Skin epidermis (tissue), 12 donors: ENCODE results near the gene NFASC.

Experiments used
- H3K27ac ChIP-seq, 21 experiments: fragments of 200-600 bp; sonication (generic) in 11 of 21; one replicate each; pipeline ENCODE4 v1.5.0; 2020; ENCODE audit warnings: mild to moderate bottlenecking in 3 of 21, inconsistent platforms in 2 of 21, moderate library complexity in 2 of 21
- H3K4me3 ChIP-seq, 7 experiments: fragments of 200-600 bp; sonication (generic) in 2 of 7; one replicate each; pipeline ENCODE4 v1.5.0; 2020; ENCODE audit warnings: inconsistent platforms in 2 of 7, mild to moderate bottlenecking in 2 of 7, moderate library complexity in 1 of 7

NFASC gene

GRCh38 chr1:204853436-204853835 is 17.2 kb upstream of the NFASC start:
- H3K4me3 ChIP-seq: no peak overlapping the region

GRCh38 chr1:204854286-204854685 is 16.4 kb upstream of the NFASC start:
- H3K4me3 ChIP-seq: no peak overlapping the region
- no peak overlapping the region for H3K27ac ChIP-seq

More at GRCh38 chr1:204853436-204853835, 17.2 kb upstream of the NFASC start:
- H3K27ac ChIP-seq: no peak overlapping the region

- H3K4me3 ChIP-seq: no peak overlapping the region
- no peak overlapping the region for H3K27ac ChIP-seq
These were observed 12.3 kb upstream of the NFASC start for GRCh38 chr1:204858363-204858821.

DNA sequence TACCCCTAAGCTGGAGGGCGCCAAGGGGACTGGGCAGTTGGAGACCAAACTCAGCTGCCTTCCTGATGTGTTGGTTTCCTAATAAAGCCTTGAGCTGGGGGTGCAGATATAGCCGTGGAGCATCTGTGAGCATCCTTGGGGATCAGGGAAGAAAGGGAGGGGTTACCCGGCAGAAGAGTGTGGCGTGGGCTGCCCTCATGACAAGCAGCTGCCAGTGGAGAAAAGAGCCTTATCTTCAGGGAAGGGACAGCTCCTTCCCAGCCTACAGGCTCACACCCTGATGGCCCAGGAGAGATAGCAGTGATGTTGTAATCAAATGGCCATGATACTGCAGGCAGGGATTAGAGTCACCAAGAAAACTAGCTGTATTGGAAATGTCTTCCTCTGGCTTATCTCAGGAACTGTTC is 10.8 kb upstream of the NFASC start:
- no peak overlapping the region for H3K27ac ChIP-seq

GRCh38 chr1:204863024-204863423 is 7.6 kb upstream of the NFASC start:
- no peak overlapping the region for H3K27ac ChIP-seq
- H3K4me3 ChIP-seq: no peak overlapping the region

More for the DNA sequence above, 10.8 kb upstream of the NFASC start:
- H3K4me3 ChIP-seq: no peak overlapping the region

GRCh38 chr1:204863730-204864129 is 6.9 kb upstream of the NFASC start:
- Histone ChIP-seq H3K27ac (no peak overlapping the region), H3K4me3 (no peak overlapping the region)

DNA sequence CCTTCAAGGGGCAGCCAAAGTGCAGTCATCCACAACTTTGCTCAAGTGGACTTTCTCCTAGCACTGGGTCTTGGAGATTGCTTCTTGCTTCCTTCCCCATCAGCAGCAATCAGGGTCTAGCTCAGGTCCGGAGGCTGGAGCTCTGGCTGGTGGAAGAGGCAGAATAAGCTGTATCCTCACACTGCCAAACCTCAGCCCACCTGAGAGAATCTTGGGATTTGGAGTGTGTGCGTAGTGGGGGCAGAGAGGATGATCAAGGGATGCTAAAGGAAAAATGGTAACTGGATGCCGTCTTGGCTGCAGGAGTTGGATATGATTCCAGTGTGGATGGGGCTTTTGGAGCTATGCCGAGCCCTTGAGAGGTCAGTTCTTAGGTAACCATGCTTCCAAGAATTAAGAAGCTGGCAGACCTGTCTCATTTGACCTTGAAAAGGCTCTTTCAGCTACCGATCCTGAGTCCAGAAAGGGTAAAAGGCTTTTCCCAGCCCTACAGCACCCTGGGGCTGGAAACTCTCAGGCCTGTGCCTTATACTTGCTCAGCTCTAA is 4.5 kb upstream of the NFASC start:
- no peak overlapping the region for H3K27ac ChIP-seq
- H3K4me3 ChIP-seq: no peak overlapping the region

DNA sequence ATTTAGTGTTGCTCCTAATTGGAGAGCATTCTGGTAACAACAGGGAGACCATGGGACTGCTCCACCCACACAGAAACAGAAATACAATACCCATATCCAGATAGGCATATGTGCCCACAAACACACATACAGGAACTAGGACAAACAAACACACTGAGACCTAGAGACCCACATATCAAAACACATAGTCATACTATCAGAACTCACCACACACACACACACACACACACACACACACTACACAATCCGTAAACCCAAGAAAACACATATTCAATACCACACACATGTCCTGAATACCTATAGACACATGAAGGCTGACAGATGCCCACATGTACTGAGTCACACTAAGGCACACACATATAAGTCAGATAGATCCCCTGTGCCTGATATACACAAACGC is 3.5 kb upstream of the NFASC start:
- Histone ChIP-seq H3K4me3 (no peak overlapping the region), H3K27ac (no peak overlapping the region)

GRCh38 chr1:204867666-204868339 is 2.9 kb upstream of the NFASC start:
- no peak overlapping the region for H3K4me3 ChIP-seq
- no peak overlapping the region for H3K27ac ChIP-seq

DNA sequence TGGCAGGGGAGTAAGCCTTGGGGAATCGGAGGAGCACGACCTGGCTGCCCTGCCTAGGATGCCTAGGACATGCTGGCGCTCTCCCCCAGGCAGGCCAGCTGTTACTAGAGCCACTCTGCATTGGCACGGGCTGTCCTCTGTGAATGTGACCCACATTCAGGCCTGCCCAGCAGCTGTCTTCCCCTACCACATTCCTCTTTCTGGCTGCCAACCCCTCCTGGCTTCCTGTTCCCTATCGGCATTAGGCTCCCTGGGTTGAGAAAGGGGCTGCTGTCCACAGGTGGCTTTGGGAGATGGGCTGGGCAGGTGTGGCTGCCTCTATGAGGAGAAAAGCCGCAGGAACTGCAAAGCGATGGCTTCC is 2.3 kb upstream of the NFASC start:
- no peak overlapping the region for H3K4me3 ChIP-seq
- no peak overlapping the region for H3K27ac ChIP-seq

GRCh38 chr1:204869097-204869496 is 1.6 kb upstream of the NFASC start:
- no peak overlapping the region for H3K4me3 ChIP-seq
- no peak overlapping the region for H3K27ac ChIP-seq

DNA sequence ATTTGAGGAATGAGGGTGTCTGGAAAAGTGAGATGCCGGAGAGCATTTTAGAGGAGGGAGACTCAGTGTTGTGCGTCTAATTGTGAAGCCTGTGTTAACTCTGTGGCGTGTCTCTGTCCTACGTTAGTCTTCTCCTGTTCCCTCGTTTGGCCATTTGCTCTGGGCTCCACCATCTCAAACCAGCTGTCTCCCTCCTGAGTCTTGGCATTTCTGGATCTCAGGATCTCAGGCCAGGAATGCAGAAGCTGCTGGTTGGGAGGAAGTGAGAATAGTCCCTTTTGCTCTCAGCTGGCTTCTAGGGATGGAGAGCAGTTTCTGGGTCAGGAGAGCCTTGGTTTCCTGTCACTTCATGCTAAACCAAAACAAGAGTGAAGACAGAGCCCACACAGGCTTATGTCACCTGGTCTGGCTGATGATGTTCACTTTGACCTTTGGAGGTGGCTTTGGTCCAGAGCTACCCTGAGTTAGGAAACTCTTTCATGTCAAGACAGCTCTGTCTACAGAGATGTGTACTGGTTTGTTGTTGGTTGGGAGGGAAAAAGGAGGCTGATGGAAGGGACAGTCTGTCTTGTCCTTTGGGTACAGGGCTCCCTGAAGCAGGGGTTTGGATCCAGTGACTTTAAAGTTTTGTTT is 859 bp downstream of the NFASC start:
- no peak overlapping the region for H3K27ac ChIP-seq
- no peak overlapping the region for H3K4me3 ChIP-seq

- no peak overlapping the region for H3K27ac ChIP-seq
- no peak overlapping the region for H3K4me3 ChIP-seq
These were observed 1.7 kb downstream of the NFASC start for GRCh38 chr1:204872262-204872881.

DNA sequence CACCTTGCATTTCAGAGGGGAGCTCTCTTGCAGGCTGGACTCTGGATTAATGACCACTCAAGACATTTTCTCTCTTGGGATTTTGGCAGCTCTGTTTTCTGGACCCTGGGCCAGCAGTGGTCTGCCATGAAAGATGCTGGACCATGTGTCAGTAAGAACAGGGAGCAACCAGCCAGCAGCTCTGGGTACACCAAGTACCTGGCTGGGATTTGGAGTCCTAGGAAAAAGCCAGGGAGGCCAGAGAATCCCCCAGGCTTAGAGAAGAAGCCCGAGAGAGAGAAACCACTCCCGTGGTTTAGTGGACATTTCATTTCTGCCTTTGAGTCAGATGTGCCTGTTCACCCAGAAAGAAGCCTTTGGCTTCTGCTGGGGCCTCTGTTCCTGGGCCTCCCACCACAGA is 2.5 kb downstream of the NFASC start:
- Histone ChIP-seq H3K4me3 (no peak overlapping the region), H3K27ac (no peak overlapping the region)

GRCh38 chr1:204873714-204874113 is 3.1 kb downstream of the NFASC start:
- no peak overlapping the region for H3K4me3 ChIP-seq
- H3K27ac ChIP-seq: no peak overlapping the region

DNA sequence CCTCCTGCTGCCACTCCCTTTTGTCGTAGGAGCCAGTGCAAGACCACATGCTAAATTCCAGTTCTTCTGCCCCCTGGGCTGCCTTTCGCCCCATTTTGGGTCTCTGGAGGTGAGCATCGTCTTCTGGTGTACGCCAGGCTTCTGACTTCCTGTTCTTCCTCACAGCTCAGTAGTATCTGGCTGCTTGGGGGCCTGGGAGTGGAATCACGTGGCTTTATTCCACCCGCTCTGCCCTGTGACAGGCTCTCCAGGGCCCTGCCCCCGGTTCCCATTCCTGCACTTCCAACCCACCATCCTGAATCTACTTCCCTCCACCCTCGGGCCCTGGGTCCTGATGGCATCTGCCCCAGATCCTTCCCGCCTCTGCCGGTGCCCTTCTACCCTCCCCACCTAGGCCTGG is 3.6 kb downstream of the NFASC start:
- no peak overlapping the region for H3K4me3 ChIP-seq
- no peak overlapping the region for H3K27ac ChIP-seq

DNA sequence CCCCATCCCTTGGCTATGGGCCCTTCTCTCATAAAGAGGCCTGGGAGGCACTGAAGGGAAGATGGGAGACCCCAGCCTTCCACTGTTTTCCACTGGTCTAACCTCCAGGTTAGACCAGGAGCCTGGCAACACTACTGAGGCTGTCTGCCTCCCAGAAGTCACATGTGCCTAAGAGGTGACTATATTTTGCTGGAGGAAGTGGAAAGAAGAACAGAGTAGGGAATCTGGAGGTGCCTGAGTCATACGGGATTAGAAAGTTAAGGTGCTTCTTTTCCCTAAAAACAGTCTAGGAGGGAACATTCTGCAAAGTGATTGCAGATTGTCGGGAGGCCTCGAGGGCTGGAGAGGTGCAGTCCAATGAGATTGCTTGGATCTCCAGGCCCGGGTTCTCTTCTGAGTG is 4.6 kb downstream of the NFASC start:
- no peak overlapping the region for H3K27ac ChIP-seq
- H3K4me3 ChIP-seq: no peak overlapping the region

GRCh38 chr1:204878621-204879234 is 8.1 kb downstream of the NFASC start:
- no peak overlapping the region for H3K27ac ChIP-seq
- no peak overlapping the region for H3K4me3 ChIP-seq

DNA sequence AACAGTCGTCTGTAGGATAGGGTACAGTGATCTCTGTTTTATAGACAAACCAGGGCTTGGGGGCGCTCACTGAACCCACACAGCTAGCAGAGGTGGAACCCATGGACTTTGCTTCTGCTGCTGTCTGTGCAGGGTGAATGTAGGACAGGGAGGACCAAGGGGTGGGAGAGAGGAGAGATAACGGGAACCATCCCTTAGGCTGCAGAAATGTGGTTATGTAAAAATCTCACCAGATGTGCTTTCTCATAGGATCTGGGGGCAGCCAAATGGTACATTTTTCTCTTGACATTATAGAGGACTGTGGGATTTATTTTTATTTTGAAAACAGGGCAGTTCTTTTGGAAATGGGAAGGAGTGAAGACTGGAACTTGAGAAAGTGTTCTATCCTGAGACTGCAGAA is 8.7 kb downstream of the NFASC start:
- H3K4me3 ChIP-seq: no peak overlapping the region
- no peak overlapping the region for H3K27ac ChIP-seq

DNA sequence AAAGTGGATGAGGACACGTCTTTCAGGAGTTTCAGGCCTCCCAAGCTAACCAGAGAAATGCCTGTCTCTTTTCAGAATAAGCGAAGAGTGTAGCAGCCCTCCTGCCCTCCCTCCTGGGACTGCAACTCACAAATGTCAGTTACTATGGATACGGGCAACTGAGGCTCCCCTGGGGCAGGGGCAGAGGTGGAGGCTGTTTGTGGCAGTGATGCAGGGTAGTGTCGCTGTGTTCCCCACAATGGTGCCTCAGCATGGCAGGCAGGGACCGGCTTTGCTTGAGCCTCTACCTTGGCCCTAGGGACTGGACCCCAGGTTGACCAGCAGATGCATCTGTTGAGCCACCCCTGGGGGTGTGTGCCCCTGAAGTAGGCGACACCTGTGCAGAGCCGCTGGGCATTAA is 10.2 kb downstream of the NFASC start:
- Histone ChIP-seq H3K4me3 (no peak overlapping the region), H3K27ac (no peak overlapping the region)

DNA sequence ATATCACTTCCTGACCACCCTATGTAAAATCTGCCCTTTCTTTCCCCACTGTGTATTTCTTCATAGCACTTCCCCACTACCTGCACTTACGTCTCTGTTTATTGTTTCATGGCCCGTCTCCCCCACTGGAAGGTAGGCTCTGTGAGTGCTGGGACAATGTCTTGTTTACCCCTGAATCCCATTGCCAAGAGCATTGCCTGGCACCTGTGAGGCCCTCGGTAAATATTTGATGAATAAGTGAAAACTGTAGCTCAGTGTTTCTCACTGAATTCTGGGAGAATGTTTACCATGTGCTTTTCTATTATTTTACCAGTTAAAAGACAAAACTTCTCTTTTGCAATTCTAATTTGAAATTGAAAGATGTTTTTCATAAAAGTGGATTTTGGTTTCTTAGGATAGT is 11.8 kb downstream of the NFASC start:
- H3K27ac ChIP-seq: no peak overlapping the region
- no peak overlapping the region for H3K4me3 ChIP-seq
